Glutamatergic neuron (in vitro differentiated cells): ENCODE measurements around the gene MAZ. TPM values are rescaled to one million over a fixed set of nuclear protein-coding genes. Genes with fewer than 3 reads are reported as not detected.

ENCODE experiments used
- DNase-seq: peaks from one replicate; pipeline ENCODE4 v3.0.0; 2022
- H3K27ac Mint-ChIP-seq: one replicate; pipeline ENCODE4 v1.8.0; 2020; ENCODE audit warnings: mild to moderate bottlenecking, mixed read lengths, inconsistent platforms; ENCODE audit not compliant: unreplicated experiment
- H3K27me3 Mint-ChIP-seq: one replicate; pipeline ENCODE4 v1.8.0; 2020; ENCODE audit warnings: mild to moderate bottlenecking, moderate library complexity, mixed read lengths, inconsistent platforms; ENCODE audit not compliant: unreplicated experiment
- H3K36me3 Mint-ChIP-seq: one replicate; pipeline ENCODE4 v1.8.0; 2020; ENCODE audit warnings: mild to moderate bottlenecking, mixed read lengths, inconsistent platforms; ENCODE audit not compliant: unreplicated experiment
- H3K4me1 Mint-ChIP-seq: one replicate; pipeline ENCODE4 v1.8.0; 2020; ENCODE audit warnings: mild to moderate bottlenecking, low read depth, mixed read lengths, inconsistent platforms; ENCODE audit not compliant: unreplicated experiment
- H3K4me3 Mint-ChIP-seq: one replicate; pipeline ENCODE4 v1.8.0; 2020; ENCODE audit warnings: mild to moderate bottlenecking, mixed read lengths, inconsistent platforms; ENCODE audit not compliant: unreplicated experiment
- H3K9me3 Mint-ChIP-seq: one replicate; pipeline ENCODE4 v1.8.0; 2020; ENCODE audit warnings: mild to moderate bottlenecking, moderate library complexity, mixed read lengths, inconsistent platforms; ENCODE audit not compliant: unreplicated experiment
- total RNA-seq: library from RNA; stranded (reverse); fragmentation: NEBNext Ultra II Directional; extraction: Animal tissue kit (Norgen Biotek cat#: 25700); gene quantifications from one replicate; pipeline ENCODE4 v1.2.1, GENCODE V29; 2021; ENCODE audit not compliant: unreplicated experiment
- TF ChIP-seq, protein P1 (sequence below): fragments of 200-600 bp; sonication (generic); IDR thresholded peaks from one replicate; pipeline ENCODE4 v1.5.0; 2021; ENCODE audit not compliant: partially characterized antibody, unreplicated experiment

The MAZ gene
- total RNA-seq, 1 donor from 2014 or later: 369 TPM

DNA sequence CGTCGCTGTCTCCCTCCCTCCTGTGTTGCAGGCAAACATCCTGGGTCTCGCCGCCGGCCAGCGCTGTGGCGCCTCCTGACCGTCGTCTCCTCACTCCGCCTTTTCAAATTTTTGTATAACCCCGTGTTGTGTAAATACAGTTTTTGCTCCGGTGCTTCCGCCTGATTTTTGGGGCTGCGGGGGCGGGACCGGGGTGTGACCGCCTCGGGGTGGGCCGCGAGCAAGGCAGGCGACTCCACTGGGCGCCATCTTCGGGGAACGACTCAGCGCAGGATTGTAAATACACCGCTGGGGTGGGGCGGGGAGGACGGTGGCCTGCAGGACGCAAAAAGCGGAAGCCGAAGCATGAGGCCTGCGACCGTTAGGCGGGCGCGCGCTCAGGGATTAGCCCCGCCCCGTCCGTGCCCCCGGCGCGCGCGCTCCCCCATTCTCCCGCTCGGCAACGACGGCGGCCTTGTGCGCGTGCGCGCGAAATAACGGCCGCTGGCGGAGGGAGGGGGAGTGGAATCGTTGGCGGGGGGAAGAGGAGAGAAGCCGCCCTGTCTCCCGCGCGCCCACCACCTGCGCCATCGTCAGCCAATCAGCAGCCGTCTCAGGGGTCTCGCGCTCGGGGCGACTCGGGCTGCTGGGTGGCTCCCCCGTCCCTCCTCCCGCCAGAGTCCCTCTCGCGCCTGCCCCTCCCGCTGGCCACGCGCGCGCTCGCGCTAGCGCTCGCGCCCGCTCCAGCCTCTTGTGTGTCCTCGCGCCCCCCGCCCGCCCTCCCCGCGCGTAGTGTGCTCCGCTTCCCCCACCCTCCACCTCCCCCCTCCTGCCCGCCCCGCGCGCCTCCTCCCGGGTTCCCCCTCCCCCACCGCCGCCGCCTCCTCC, 864 bp upstream of the MAZ start:
- peak overlapping the region; percentile 100 for H3K4me3 Mint-ChIP-seq
- peak overlapping the region; percentile 100 for H3K27ac Mint-ChIP-seq
- TF ChIP-seq, protein P1, sequence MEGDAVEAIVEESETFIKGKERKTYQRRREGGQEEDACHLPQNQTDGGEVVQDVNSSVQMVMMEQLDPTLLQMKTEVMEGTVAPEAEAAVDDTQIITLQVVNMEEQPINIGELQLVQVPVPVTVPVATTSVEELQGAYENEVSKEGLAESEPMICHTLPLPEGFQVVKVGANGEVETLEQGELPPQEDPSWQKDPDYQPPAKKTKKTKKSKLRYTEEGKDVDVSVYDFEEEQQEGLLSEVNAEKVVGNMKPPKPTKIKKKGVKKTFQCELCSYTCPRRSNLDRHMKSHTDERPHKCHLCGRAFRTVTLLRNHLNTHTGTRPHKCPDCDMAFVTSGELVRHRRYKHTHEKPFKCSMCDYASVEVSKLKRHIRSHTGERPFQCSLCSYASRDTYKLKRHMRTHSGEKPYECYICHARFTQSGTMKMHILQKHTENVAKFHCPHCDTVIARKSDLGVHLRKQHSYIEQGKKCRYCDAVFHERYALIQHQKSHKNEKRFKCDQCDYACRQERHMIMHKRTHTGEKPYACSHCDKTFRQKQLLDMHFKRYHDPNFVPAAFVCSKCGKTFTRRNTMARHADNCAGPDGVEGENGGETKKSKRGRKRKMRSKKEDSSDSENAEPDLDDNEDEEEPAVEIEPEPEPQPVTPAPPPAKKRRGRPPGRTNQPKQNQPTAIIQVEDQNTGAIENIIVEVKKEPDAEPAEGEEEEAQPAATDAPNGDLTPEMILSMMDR: no peak
- peaks cover 25% of the 10 kb centered on the region for H3K4me1 Mint-ChIP-seq
- peaks cover 24% of the 10 kb centered on the region for H3K27me3 Mint-ChIP-seq
- peaks cover 17% of the 10 kb centered on the region for H3K9me3 Mint-ChIP-seq
- no peaks in the 10 kb centered on the region for H3K36me3 Mint-ChIP-seq
- peak; percentile 99 for DNase-seq

DNA sequence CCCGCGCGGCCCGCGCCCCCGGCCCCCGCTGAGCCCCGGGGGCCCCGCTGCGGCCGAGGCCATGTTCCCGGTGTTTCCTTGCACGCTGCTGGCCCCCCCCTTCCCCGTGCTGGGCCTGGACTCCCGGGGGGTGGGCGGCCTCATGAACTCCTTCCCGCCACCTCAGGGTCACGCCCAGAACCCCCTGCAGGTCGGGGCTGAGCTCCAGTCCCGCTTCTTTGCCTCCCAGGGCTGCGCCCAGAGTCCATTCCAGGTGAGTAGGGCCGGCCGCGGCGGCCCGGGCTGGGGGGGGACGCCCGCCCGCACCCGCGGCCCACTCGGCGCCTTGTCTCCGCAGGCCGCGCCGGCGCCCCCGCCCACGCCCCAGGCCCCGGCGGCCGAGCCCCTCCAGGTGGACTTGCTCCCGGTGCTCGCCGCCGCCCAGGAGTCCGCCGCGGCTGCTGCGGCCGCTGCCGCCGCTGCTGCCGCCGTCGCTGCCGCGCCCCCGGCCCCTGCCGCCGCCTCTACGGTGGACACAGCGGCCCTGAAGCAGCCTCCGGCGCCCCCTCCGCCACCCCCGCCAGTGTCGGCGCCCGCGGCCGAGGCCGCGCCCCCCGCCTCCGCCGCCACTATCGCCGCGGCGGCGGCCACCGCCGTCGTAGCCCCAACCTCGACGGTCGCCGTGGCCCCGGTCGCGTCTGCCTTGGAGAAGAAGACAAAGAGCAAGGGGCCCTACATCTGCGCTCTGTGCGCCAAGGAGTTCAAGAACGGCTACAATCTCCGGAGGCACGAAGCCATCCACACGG, 504 bp downstream of the MAZ start:
- H3K36me3 Mint-ChIP-seq: no peaks in the 10 kb centered on the region
- peaks cover 15% of the 10 kb centered on the region for H3K4me1 Mint-ChIP-seq
- peak overlapping the region; percentile 82 for H3K27ac Mint-ChIP-seq
- peak; percentile 68 for DNase-seq
- TF ChIP-seq, protein P1: no peak
- H3K4me3 Mint-ChIP-seq: peak overlapping the region; percentile 94
- peaks cover 24% of the 10 kb centered on the region for H3K27me3 Mint-ChIP-seq
- peaks cover 19% of the 10 kb centered on the region for H3K9me3 Mint-ChIP-seq

DNA sequence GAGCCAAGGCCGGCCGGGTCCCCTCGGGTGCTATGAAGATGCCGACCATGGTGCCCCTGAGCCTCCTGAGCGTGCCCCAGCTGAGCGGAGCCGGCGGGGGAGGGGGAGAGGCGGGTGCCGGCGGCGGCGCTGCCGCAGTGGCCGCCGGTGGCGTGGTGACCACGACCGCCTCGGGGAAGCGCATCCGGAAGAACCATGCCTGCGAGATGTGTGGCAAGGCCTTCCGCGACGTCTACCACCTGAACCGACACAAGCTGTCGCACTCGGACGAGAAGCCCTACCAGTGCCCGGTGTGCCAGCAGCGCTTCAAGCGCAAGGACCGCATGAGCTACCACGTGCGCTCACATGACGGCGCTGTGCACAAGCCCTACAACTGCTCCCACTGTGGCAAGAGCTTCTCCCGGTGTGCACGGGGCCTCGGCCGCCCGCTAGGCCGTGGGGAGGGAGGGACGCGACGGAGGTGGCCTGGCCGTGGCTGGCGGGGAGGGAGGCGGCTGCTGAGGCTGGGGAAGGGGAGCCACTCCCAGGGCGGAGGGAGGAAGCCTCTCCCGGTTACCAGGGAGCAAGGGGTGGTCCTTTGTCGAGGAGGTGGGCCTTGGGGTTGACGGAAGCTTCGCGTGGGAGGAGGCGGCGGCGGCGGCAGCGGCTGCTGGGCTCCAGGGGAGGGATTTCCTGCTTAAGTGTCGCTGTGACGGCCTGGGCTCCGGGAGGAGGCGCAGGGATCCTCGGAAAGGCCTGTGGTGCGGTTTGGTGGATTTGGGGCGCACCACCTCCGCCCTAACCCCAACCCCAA, 1.3 kb downstream of the MAZ start:
- H3K27me3 Mint-ChIP-seq: peaks cover 21% of the 10 kb centered on the region
- H3K9me3 Mint-ChIP-seq: peaks cover 19% of the 10 kb centered on the region
- peaks cover 15% of the 10 kb centered on the region for H3K4me1 Mint-ChIP-seq
- no peaks in the 10 kb centered on the region for H3K36me3 Mint-ChIP-seq
- peak; percentile 82 for DNase-seq
- peak overlapping the region; percentile 94 for H3K4me3 Mint-ChIP-seq
- H3K27ac Mint-ChIP-seq: peak overlapping the region; percentile 82
- TF ChIP-seq, protein P1: peak; percentile 26

DNA sequence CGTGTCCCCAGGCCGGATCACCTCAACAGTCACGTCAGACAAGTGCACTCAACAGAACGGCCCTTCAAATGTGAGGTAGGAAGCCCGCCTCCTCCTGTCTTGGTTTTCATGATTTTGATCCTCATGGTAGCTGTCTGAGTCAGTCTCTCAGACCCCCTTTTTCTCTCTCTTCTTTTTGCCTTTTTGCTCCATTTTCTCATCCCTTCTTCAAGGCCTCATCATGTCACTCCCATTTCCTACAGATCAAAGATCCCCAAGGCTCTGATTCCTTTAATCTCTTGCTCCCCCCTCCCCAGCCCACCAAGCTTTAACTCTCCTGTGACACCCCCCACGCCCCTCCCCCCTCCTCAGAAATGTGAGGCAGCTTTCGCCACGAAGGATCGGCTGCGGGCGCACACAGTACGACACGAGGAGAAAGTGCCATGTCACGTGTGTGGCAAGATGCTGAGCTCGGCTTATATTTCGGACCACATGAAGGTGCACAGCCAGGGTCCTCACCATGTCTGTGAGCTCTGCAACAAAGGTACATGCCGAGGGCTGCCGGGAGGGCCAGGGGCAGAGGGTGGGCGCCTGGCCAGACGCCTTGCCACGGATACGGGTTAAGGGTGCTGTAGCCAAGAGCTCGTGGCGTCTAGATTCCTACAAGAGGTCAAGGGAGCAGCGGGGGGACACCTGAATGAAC, 2.0 kb downstream of the MAZ start:
- H3K27me3 Mint-ChIP-seq: peaks cover 21% of the 10 kb centered on the region
- no peaks in the 10 kb centered on the region for H3K36me3 Mint-ChIP-seq
- TF ChIP-seq, protein P1: no peak
- peak overlapping the region; percentile 94 for H3K4me3 Mint-ChIP-seq
- H3K27ac Mint-ChIP-seq: peak overlapping the region; percentile 76
- H3K4me1 Mint-ChIP-seq: peaks cover 19% of the 10 kb centered on the region
- no peak for DNase-seq
- H3K9me3 Mint-ChIP-seq: peaks cover 15% of the 10 kb centered on the region
